A673 (cell line): ENCODE data around the gene C6.

Experiments
- CTCF ChIP-seq: fragments of 300-800, 200-600 bp; sonication (generic); conservative IDR thresholded peaks from 2 replicates; pipeline ENCODE4 v1.5.1; 2017; ENCODE audit warnings: low read depth, mild to moderate bottlenecking, antibody characterized with exemption, low read length, moderate library complexity, mixed read lengths
- EZH2 ChIP-seq: fragments of 200-600 bp; sonication (generic); IDR thresholded peaks from 2 replicates; pipeline ENCODE4 v1.6.1; 2017; ENCODE audit warnings: borderline replicate concordance, low read depth, mild to moderate bottlenecking, mixed read lengths, antibody characterized with exemption, low read length; ENCODE audit not compliant: poor library complexity, severe bottlenecking

- no peak for TF ChIP-seq CTCF
- no peak for TF ChIP-seq EZH2
These were observed 56.6 kb downstream of the C6 start for GRCh38 chr5:41156739-41157138.
